Measurements from ENCODE around the gene SLC41A1.

The SLC41A1 gene

GRCh38 chr1:205750138-205751035 is 62.6 kb downstream of the SLC41A1 start, which contains the start of gene NUCKS1:
Gene NUCKS1 (minus strand): TSS chr1:205750182. CDS start chr1:205749973, 209 bp downstream.
- H3K9me3 ChIP-seq (ENCODE audit: control insufficient read depth, low read length): no peaks in the 10 kb centered on the region
- peak within 1 kb of the TSS; percentile 88 for H2AFZ ChIP-seq
- peak; percentile 46 for TF ChIP-seq CTCF (IDR thresholded peaks at IDR 0.05)
- peak within 1 kb of the TSS; percentile 65 for H3K4me2 ChIP-seq (ENCODE audit: low read length)
- H3K27ac ChIP-seq: peak within 1 kb of the TSS; percentile 94
- H3K27me3 ChIP-seq (ENCODE audit: control insufficient read depth, insufficient read depth, low read length): no peaks in the 10 kb centered on the region
- H3K4me3 ChIP-seq (ENCODE audit: low read depth, low read length): peak within 1 kb of the TSS; percentile 84
- H3K79me2 ChIP-seq: peaks cover 6% of the 10 kb centered on the region
- no peaks in the 10 kb centered on the region for H3K36me3 ChIP-seq (ENCODE audit: control insufficient read depth, insufficient read depth, low read length)
- H3K9ac ChIP-seq: peak within 1 kb of the TSS; percentile 19
- H3K4me1 ChIP-seq: peaks cover 10% of the 10 kb centered on the region

- peak overlapping the region; percentile 94 for H3K27ac ChIP-seq
- H3K79me2 ChIP-seq: peaks cover 8% of the 10 kb centered on the region
- H3K4me1 ChIP-seq: peaks cover 10% of the 10 kb centered on the region
- no peak for TF ChIP-seq CTCF (IDR thresholded peaks at IDR 0.05)
- H3K4me2 ChIP-seq (ENCODE audit: low read length): peak overlapping the region; percentile 52
- peak overlapping the region; percentile 84 for H3K4me3 ChIP-seq (ENCODE audit: low read depth, low read length)
- H3K9me3 ChIP-seq (ENCODE audit: control insufficient read depth, low read length): no peaks in the 10 kb centered on the region
- no peaks in the 10 kb centered on the region for H3K36me3 ChIP-seq (ENCODE audit: control insufficient read depth, insufficient read depth, low read length)
- H3K27me3 ChIP-seq (ENCODE audit: control insufficient read depth, insufficient read depth, low read length): no peaks in the 10 kb centered on the region
- peak overlapping the region; percentile 46 for H2AFZ ChIP-seq
- peak overlapping the region; percentile 19 for H3K9ac ChIP-seq
Observed at GRCh38 chr1:205749234-205750137, 63.5 kb downstream of the SLC41A1 start.

- peaks cover 8% of the 10 kb centered on the region for H3K79me2 ChIP-seq
- H3K36me3 ChIP-seq (ENCODE audit: control insufficient read depth, insufficient read depth, low read length): no peaks in the 10 kb centered on the region
- H3K4me1 ChIP-seq: peaks cover 10% of the 10 kb centered on the region
Observed at GRCh38 chr1:205748403-205749233, 64.4 kb downstream of the SLC41A1 start.

More at GRCh38 chr1:205748403-205749233, 64.4 kb downstream of the SLC41A1 start:
- Histone ChIP-seq H3K9ac (no peak overlapping the region), H3K27me3 (ENCODE audit: control insufficient read depth, insufficient read depth, low read length) (no peaks in the 10 kb centered on the region), H3K4me2 (ENCODE audit: low read length) (peak overlapping the region; percentile 52), H3K9me3 (ENCODE audit: control insufficient read depth, low read length) (no peaks in the 10 kb centered on the region), H2AFZ (peak overlapping the region; percentile 46), H3K27ac (peak overlapping the region; percentile 94), H3K4me3 (ENCODE audit: low read depth, low read length) (peak overlapping the region; percentile 84)
- TF ChIP-seq CTCF (IDR thresholded peaks at IDR 0.05): no peak
